ENCODE measurements around the gene FCN3. TPM values are rescaled to one million over a fixed set of nuclear protein-coding genes. Genes with fewer than 3 reads are reported as not detected.

FCN3 gene
- total and polyA plus RNA-seq, 9 of the 15 experiments (the other 6 are each of a cell fraction or from before 2014, with no cell fraction given), result 0.49 TPM; not detected in 8

- TF ChIP-seq IRF1 (CRISPR knock-in tag; IDR thresholded peaks at IDR 0.05; ENCODE audit: borderline replicate concordance), result no peak
- TF ChIP-seq TSC22D4 (tag; IDR thresholded peaks at IDR 0.05), result no peak
- TF ChIP-seq ELF4 (CRISPR knock-in tag; IDR thresholded peaks at IDR 0.05), result 0 out of 2 replicates have a peak, but pooled peaks have one; percentile 4
- no peak for TF ChIP-seq PYGO2 (tag; IDR thresholded peaks at IDR 0.05)
- no peak for TF ChIP-seq CHD1 (IDR thresholded peaks at IDR 0.05; ENCODE audit: low read length)
- no peak for TF ChIP-seq NCOA2 (IDR thresholded peaks at IDR 0.05; ENCODE audit: partially characterized antibody in 2 of 2)
- TF ChIP-seq SPI1 (IDR thresholded peaks at IDR 0.05; ENCODE audit: borderline replicate concordance, low read depth, low read length), result no peak; the same call in 1 of the 2 replicates
- TF ChIP-seq ZNF165 (CRISPR knock-in tag; IDR thresholded peaks at IDR 0.05; ENCODE audit: borderline replicate concordance), result no peak
- TF ChIP-seq ZNF507 (tag; conservative IDR thresholded peaks at IDR 0.05), result no peak
- TF ChIP-seq POLR2AphosphoS2 (IDR thresholded peaks at IDR 0.05; ENCODE audit: low read length), result no peak
- TF ChIP-seq FIP1L1 (IDR thresholded peaks at IDR 0.05; ENCODE audit: low read depth, low read length, poor library complexity, severe bottlenecking), result no peak
- no peak for TF ChIP-seq GTF2E2 (tag; IDR thresholded peaks at IDR 0.05)
- TF ChIP-seq HMBOX1 (IDR thresholded peaks at IDR 0.05), result peak; percentile 32; the same call in 1 of the 2 replicates
- TF ChIP-seq XRCC4 (IDR thresholded peaks at IDR 0.05; ENCODE audit: extremely low read depth, insufficient read depth, insufficient read length), result no peak
- no peak for TF ChIP-seq NR0B1 (IDR thresholded peaks at IDR 0.05; ENCODE audit: partially characterized antibody)
- no peak for TF ChIP-seq RBM14 (IDR thresholded peaks at IDR 0.05; ENCODE audit: borderline replicate concordance, insufficient read depth, low read depth, low read length)
- no peak for TF ChIP-seq ZFP1 (CRISPR knock-in tag; IDR thresholded peaks at IDR 0.05)
- TF ChIP-seq TCF3 (CRISPR knock-in tag; IDR thresholded peaks at IDR 0.05), result no peak
- TF ChIP-seq, protein P1, sequence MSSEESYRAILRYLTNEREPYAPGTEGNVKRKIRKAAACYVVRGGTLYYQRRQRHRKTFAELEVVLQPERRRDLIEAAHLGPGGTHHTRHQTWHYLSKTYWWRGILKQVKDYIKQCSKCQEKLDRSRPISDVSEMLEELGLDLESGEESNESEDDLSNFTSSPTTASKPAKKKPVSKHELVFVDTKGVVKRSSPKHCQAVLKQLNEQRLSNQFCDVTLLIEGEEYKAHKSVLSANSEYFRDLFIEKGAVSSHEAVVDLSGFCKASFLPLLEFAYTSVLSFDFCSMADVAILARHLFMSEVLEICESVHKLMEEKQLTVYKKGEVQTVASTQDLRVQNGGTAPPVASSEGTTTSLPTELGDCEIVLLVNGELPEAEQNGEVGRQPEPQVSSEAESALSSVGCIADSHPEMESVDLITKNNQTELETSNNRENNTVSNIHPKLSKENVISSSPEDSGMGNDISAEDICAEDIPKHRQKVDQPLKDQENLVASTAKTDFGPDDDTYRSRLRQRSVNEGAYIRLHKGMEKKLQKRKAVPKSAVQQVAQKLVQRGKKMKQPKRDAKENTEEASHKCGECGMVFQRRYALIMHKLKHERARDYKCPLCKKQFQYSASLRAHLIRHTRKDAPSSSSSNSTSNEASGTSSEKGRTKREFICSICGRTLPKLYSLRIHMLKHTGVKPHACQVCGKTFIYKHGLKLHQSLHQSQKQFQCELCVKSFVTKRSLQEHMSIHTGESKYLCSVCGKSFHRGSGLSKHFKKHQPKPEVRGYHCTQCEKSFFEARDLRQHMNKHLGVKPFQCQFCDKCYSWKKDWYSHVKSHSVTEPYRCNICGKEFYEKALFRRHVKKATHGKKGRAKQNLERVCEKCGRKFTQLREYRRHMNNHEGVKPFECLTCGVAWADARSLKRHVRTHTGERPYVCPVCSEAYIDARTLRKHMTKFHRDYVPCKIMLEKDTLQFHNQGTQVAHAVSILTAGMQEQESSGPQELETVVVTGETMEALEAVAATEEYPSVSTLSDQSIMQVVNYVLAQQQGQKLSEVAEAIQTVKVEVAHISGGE (CRISPR knock-in tag; IDR thresholded peaks at IDR 0.05), result no peak
Measured at GRCh38 chr1:27365372-27366112, 9.1 kb downstream of the FCN3 start (continued).
